Peyer's patch (tissue), 4 donors: ENCODE measurements around the gene OXCT1.
"Not testable (repeated sequence)": the region's sequence is repeated elsewhere in the genome, so short reads cannot be mapped to it uniquely, and the experiment has no call there.

Source experiments
- CTCF ChIP-seq, 6 experiments: fragments of 450-650 bp in 4 of 6; fragments of 200-600 bp in 2 of 6; sonication (generic) in 1 of 6; IDR thresholded peaks; one replicate each; pipeline ENCODE4 v1.5.1; 2017 to 2019; ENCODE audit warnings: antibody characterized with exemption in 6 of 6, mild to moderate bottlenecking in 3 of 6, moderate library complexity in 1 of 6
- POLR2A ChIP-seq, 2 donors: fragments of 450-650 bp; IDR thresholded peaks; one replicate each; pipeline ENCODE4 v1.5.1; 2017; ENCODE audit warnings: antibody characterized with exemption in 2 of 2, mild to moderate bottlenecking in 2 of 2, moderate library complexity in 2 of 2

- not testable (repeated sequence) for TF ChIP-seq CTCF, POLR2A (IDR thresholded peaks at IDR 0.05)
Measured at GRCh38 chr5:41729381-41729780, 140.8 kb downstream of the OXCT1 start.
